Neural cell (in vitro differentiated cells): ENCODE measurements around the gene LPIN1. TPM values are rescaled to one million over a fixed set of nuclear protein-coding genes. Genes with fewer than 3 reads are reported as not detected.
A peak's percentile ranks its signal among the peaks of the same experiment; 100 is the strongest.

Source experiments
- H2AFZ ChIP-seq: fragments of 200-600, 300-800 bp; sonication (generic), shearing (Covaris generic); 2 replicates; pipeline ENCODE4 v1.6.0; 2014; ENCODE audit warnings: low read depth, mild to moderate bottlenecking, antibody characterized with exemption, low read length, moderate library complexity
- H3F3A ChIP-seq: fragments of 200-600 bp; shearing (Covaris generic); 2 replicates; pipeline ENCODE4 v1.6.1; 2016; ENCODE audit warnings: mild to moderate bottlenecking, moderate library complexity, mixed read lengths, antibody characterized with exemption, low read length; ENCODE audit not compliant: insufficient read depth, poor library complexity, severe bottlenecking
- H3K27ac ChIP-seq: fragments of 200-600, 300-800 bp; sonication (generic), shearing (Covaris generic); 2 replicates; pipeline ENCODE4 v1.5.1; 2014; ENCODE audit warnings: mild to moderate bottlenecking, low read length, moderate library complexity
- H3K27me3 ChIP-seq: fragments of 300-800, 200-600 bp; sonication (generic), shearing (Covaris generic); 2 replicates; pipeline ENCODE4 v1.6.0; 2014; ENCODE audit warnings: mild to moderate bottlenecking, low read depth, low read length, moderate library complexity; ENCODE audit not compliant: insufficient read depth
- H3K36me3 ChIP-seq: fragments of 300-800, 200-600 bp; sonication (generic), shearing (Covaris generic); 2 replicates; pipeline ENCODE4 v1.5.1; 2014; ENCODE audit warnings: mild to moderate bottlenecking, antibody characterized with exemption, low read length, moderate library complexity; ENCODE audit not compliant: insufficient read depth
- H3K4me2 ChIP-seq: fragments of 300-800, 200-600 bp; sonication (generic), shearing (Covaris generic); 2 replicates; pipeline ENCODE4 v1.6.0; 2014; ENCODE audit warnings: mild to moderate bottlenecking, low read length
- H3K4me3 ChIP-seq: fragments of 300-800, 200-600 bp; sonication (generic), shearing (Covaris generic); 2 replicates; pipeline ENCODE4 v1.5.1; 2014; ENCODE audit warnings: mild to moderate bottlenecking, low read length, moderate library complexity
- H3K79me2 ChIP-seq: fragments of 200-600 bp; shearing (Covaris generic); replicated peaks from 2 replicates; pipeline ENCODE4 v1.6.0; 2014; ENCODE audit warnings: mild to moderate bottlenecking, low read length, moderate library complexity; ENCODE audit not compliant: insufficient read depth
- H3K9ac ChIP-seq: fragments of 300-800, 200-600 bp; sonication (generic), shearing (Covaris generic); 2 replicates; pipeline ENCODE4 v1.6.1; 2016; ENCODE audit warnings: mild to moderate bottlenecking, low read length, mixed read lengths
- H3K9me2 ChIP-seq: fragments of 200-600 bp; shearing (Covaris generic); 2 replicates; pipeline ENCODE4 v1.6.1; 2016; ENCODE audit warnings: mild to moderate bottlenecking, low read length, mixed read lengths; ENCODE audit not compliant: insufficient read depth
- H3K9me3 ChIP-seq: fragments of 200-600, 300-800 bp; sonication (generic), shearing (Covaris generic); 2 replicates; pipeline ENCODE4 v1.6.1; 2016; ENCODE audit warnings: mild to moderate bottlenecking, mixed run types, low read length, moderate library complexity, mixed read lengths
- H4K20me1 ChIP-seq: fragments of 200-600 bp; shearing (Covaris generic); 2 replicates; pipeline ENCODE4 v1.6.1; 2016; ENCODE audit warnings: mild to moderate bottlenecking, mixed run types; ENCODE audit not compliant: insufficient read depth
- CTCF ChIP-seq: fragments of 450-650 bp; IDR thresholded peaks from 2 replicates; pipeline ENCODE4 v1.5.1; 2014; ENCODE audit warnings: antibody characterized with exemption, mild to moderate bottlenecking, moderate library complexity; ENCODE audit not compliant: poor library complexity, severe bottlenecking
- EP300 ChIP-seq: fragments of 450-650 bp; conservative IDR thresholded peaks from 2 replicates; pipeline ENCODE4 v1.6.1; 2014; ENCODE audit warnings: antibody characterized with exemption, mild to moderate bottlenecking, moderate library complexity; ENCODE audit not compliant: poor library complexity, severe bottlenecking
- EZH2 ChIP-seq: fragments of 200-600, 300-800 bp; shearing (Covaris generic), sonication (generic); IDR thresholded peaks from 2 replicates; pipeline ENCODE4 v1.6.1; 2014; ENCODE audit warnings: antibody characterized with exemption, low read length, borderline replicate concordance, mild to moderate bottlenecking; ENCODE audit not compliant: insufficient read depth, poor library complexity, severe bottlenecking
- MXI1 ChIP-seq: fragments of 450-650 bp; conservative IDR thresholded peaks from 2 replicates; pipeline ENCODE4 v1.6.1; 2014; ENCODE audit warnings: antibody characterized with exemption, mild to moderate bottlenecking; ENCODE audit not compliant: poor library complexity, severe bottlenecking
- POLR2AphosphoS5 ChIP-seq: IDR thresholded peaks from 2 replicates; pipeline ENCODE4 v1.6.1; 2012
- RAD21 ChIP-seq: fragments of 450-650 bp; conservative IDR thresholded peaks from 2 replicates; pipeline ENCODE4 v1.6.1; 2014; ENCODE audit warnings: antibody characterized with exemption, mild to moderate bottlenecking, moderate library complexity
- REST ChIP-seq: IDR thresholded peaks from 2 replicates; pipeline ENCODE4 v1.6.1; 2012; ENCODE audit warnings: borderline replicate concordance
- SMC3 ChIP-seq: fragments of 450-650 bp; conservative IDR thresholded peaks from 2 replicates; pipeline ENCODE4 v1.6.1; 2014; ENCODE audit warnings: antibody characterized with exemption, mild to moderate bottlenecking, moderate library complexity; ENCODE audit not compliant: poor library complexity
- TAF1 ChIP-seq: IDR thresholded peaks from 2 replicates; pipeline ENCODE4 v1.6.1; 2012; ENCODE audit warnings: low read depth
- polyA plus RNA-seq: library from polyadenylated mRNA; depleted of rRNA; stranded (reverse); fragments of >200 nt; gene quantifications from 2 replicates; pipeline ENCODE4 v1.2.3, GENCODE V29; 2014

The LPIN1 gene
- polyA plus RNA-seq, 1 donor from 2014 or later = 47.5 TPM

GRCh38 chr2:11778923-11779757, 32.7 kb downstream of the LPIN1 start:
- H3K79me2 ChIP-seq = no peaks in the 10 kb centered on the region
- H3K27ac ChIP-seq = no peak overlapping the region
- no peaks in the 10 kb centered on the region for H3K9me2 ChIP-seq
- peaks cover 7% of the 10 kb centered on the region for H3K36me3 ChIP-seq
- H4K20me1 ChIP-seq = no peaks in the 10 kb centered on the region
- H2AFZ ChIP-seq = no peak overlapping the region
- TF ChIP-seq TAF1 (no peak), SMC3 (peak; percentile 81), MXI1 (peak; percentile 52), POLR2AphosphoS5 (no peak), REST (no peak), CTCF (peak; percentile 83), RAD21 (peak; percentile 78), EP300 (no peak), EZH2 (no peak)
- H3K4me2 ChIP-seq = no peak overlapping the region
- H3K27me3 ChIP-seq = no peaks in the 10 kb centered on the region
- no peak overlapping the region for H3K9ac ChIP-seq
- H3F3A ChIP-seq = no peaks in the 10 kb centered on the region
- H3K9me3 ChIP-seq = no peaks in the 10 kb centered on the region
- H3K4me3 ChIP-seq = no peak overlapping the region

GRCh38 chr2:11781602-11782001, 35.2 kb downstream of the LPIN1 start:
- no peaks in the 10 kb centered on the region for H3K27me3 ChIP-seq
- H3K9ac ChIP-seq = no peak overlapping the region
- H3K9me2 ChIP-seq = no peaks in the 10 kb centered on the region
- no peaks in the 10 kb centered on the region for H3K79me2 ChIP-seq
- H3K36me3 ChIP-seq = peaks cover 7% of the 10 kb centered on the region
- no peak for TF ChIP-seq SMC3
- TF ChIP-seq TAF1 = no peak
- TF ChIP-seq REST = no peak
- TF ChIP-seq POLR2AphosphoS5 = no peak
- no peak for TF ChIP-seq CTCF
- TF ChIP-seq EZH2 = no peak
- no peak for TF ChIP-seq MXI1
- TF ChIP-seq RAD21 = no peak
- TF ChIP-seq EP300 = no peak
- H3K27ac ChIP-seq = no peak overlapping the region
- no peaks in the 10 kb centered on the region for H3F3A ChIP-seq
- H4K20me1 ChIP-seq = no peaks in the 10 kb centered on the region
- H3K4me3 ChIP-seq = no peak overlapping the region
- no peak overlapping the region for H2AFZ ChIP-seq
- no peak overlapping the region for H3K4me2 ChIP-seq
- no peaks in the 10 kb centered on the region for H3K9me3 ChIP-seq
